NCI-H1436 (cell line): Measurements from ENCODE around the gene RAB10.
"Not testable (repeated sequence)": the region's sequence is repeated elsewhere in the genome, so short reads cannot be mapped to it uniquely, and the experiment has no call there.

Experiments
- DNase-seq: peaks from one replicate; lab custom pipeline; 2025; lab: John Stamatoyannopoulos, UW

The RAB10 gene

DNA sequence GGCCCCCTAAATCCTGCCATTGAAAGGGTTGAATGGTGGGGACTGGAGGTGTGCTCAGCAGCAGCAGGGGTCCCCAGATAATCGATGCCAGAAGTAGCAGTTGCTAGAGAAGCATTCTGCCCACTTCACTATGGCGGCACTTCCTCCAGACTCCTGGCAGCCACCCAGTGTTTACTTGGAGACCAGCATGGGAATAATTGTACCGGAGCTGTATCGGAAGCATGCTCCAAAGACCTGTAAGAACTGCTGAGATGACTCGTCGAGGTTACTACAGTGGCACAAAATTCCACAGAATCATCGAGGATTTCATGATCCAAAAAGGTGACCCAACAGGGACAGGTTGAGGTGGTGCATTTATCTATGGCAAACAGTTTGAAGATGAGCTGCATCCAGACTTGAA lies 128.0 kb downstream of the RAB10 start:
- no peak for DNase-seq

DNA sequence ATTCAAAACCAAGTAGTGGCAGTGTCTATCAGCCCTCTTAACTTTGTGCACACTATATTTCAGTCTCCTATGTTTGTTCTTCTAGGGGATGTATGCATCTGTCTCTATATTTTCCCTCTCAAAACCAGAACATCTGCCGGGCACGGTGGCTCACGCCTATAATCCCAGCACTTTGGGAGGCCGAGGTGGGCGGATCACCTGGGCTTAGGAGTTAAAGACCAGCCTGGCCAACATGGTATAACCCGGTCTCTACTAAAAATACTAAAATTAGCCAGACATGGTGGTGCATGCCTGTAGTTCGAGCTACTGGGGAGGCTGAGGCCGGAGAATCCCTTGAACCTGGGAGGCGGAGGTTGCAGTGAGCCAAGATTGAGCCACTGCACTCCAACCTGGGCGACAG lies 129.1 kb downstream of the RAB10 start:
- no peak for DNase-seq

DNA sequence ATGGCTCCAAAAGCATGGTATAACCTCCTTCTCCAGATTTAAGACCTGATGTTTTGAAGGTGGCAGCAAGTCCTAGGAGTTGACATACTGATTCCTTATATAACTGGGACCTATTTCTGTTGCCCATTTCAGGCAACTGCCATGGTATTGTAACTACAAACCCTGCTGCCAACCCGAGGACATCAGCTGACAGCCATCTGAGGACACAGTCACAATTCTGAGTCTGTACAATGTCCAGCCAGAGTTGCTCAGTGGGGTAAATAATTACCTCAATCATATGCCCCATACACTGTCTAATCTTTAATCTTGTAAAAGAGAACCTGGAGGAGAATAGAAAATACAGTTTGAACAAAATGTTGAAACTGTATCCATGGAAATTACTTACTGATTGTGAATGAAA lies 130.3 kb downstream of the RAB10 start:
- no peak for DNase-seq

DNA sequence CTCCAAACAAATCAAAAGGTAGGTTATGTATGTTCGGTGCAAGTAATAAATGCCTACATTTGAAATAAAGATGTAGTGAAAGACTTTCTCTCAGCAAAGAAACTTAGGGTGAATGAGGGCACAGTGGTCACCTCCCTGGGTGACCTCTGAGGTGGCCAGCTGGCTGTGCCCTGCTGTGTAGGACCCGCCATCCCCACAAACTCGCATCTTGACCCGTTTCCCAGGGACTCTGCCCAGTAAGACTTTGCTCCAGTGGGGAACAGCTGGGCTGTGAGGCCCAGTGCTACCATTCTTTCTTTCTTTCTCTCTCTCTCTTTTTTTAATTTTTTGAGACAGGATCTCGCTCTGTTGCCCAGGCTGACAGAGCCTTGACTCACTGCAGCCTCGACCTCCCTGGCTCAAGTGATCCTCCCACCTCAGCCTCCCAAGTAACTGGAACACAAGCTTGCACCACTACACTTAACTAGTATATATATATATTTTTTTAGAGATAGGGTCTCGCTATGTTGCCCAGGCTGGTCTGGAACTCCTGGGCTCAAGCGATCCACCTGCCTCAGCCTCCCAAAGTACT lies 130.8 kb downstream of the RAB10 start:
- no peak for DNase-seq

DNA sequence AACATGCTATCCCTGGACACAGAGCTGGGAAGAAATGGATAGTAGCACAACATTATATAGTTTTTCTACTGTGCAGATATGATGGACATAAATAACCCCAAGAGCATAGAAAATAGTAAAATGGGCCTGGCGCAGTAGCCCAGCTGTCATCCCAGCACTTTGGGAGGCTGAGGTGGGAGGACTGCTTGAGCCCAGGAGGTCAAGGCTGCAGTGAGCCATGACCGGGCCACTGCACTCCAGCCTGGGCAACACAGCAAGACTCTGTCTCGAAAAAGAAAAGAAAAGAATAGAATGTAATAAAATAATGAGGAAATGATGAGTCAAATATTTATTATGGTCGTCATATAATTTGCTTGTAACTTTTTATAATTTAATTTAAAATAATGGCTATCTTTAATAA lies 131.5 kb downstream of the RAB10 start:
- no peak for DNase-seq

DNA sequence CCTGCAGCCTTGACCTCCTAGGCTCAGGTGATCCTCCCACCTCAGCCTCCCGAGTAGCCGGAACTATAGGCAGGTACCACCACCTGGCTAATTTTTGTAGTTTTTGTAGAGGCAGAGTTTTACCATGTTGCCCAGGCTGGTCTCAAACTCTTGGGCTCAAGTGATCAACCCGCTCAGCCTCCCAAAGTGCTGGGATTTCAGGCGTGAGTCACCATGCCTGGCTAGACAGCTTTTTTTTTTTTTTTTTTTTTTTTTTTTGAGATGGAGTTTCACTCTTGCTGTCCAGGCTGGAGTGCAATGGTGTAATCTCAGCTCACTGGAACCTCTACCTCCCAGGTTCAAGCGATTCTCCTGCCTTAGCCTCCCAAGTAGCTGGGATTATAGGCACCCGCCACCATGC lies 132.7 kb downstream of the RAB10 start:
- not testable (repeated sequence) for DNase-seq

DNA sequence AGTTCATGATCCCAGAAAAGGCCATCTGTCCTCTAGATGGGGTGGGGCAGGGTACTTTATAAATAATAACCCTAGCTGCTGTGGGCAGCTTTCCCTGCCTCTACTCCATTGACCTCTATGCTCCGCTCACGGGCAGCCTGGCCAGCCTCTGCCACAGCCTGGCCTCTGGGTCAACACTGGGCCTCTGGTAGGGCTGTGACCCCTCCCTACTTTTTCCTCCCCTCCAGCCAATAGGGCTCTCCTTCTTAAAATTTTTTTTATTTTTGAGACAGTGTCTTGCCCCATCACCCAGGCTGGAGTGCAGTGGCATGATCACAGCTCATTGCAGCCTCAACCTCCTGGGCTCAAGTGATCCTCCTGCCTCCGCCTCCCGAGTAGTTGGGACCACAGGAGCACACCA lies 134.9 kb downstream of the RAB10 start:
- no peak for DNase-seq

DNA sequence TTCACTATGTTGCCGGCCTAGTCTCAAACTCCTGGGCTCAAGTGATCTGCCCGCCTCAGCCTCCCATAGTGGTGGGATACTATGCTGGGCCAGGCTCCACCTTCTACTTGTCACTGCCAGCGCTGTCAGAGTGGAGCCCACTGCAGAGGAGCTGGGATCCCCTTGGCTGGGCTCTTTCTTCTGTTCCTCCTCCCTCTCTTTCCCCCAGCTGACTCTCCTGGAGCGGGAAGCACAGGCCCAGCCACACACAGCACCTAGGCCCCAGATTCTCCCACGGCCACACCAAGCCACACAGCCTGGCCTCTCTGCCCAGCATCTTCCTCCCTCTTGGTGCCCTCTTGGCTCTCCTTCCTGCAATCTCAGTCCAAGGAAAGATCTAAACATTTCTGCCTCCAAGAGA lies 135.3 kb downstream of the RAB10 start:
- no peak for DNase-seq

DNA sequence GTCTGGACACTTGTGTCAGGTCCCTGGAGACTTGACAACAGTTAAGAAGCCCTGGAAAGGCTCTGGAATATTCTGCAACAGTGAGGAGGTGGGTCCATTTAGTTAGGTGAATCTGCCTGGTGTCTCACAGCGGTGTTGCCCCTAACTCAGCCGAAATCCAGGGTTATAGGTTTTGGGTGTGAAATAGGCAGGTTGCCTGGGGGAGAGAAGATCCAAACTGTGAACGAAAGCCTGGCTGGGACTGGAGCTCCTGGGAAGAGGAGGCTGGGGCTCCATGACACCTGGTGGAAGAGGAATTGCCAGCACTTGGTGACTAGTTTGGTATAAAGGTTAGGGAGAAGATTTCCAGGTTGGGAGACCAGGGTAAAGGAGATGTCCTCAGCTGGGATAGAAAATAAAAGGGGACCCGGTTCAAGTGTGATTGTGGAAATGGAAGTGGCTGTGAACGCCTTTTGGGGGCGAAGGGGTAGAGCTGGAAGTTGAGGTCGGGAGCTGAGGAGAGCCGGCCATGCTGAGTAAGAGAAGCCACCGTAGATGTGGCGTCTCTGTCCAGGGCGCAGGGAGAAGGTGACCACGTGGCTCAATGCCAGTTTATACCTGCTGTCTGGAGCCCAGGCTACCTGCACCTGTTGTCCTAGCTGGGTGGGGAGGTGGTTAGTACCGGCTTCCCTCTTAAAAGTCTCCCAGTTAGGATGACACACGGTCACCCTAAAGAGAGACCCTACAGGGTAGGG lies 136.0 kb downstream of the RAB10 start:
- no peak for DNase-seq

DNA sequence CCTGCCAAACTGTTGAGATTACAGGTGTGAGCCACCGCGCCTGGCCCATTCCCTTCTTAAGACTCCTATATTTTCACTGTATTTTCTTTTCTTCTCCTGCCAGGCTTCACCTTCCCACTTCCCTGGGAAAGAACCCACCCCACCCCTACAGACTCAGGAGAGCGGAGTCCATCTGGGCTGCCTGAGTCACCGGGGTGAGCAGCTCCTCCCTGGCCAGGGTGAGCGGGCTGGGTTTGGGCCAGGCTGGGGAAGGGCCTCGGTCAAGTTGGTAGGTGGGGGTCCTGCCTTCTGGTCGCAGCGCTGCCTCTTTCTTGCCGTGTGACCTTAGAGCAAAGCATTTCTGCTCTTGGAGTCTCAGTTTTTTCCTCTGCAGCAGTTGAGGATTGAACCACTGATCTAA lies 136.9 kb downstream of the RAB10 start:
- no peak for DNase-seq

DNA sequence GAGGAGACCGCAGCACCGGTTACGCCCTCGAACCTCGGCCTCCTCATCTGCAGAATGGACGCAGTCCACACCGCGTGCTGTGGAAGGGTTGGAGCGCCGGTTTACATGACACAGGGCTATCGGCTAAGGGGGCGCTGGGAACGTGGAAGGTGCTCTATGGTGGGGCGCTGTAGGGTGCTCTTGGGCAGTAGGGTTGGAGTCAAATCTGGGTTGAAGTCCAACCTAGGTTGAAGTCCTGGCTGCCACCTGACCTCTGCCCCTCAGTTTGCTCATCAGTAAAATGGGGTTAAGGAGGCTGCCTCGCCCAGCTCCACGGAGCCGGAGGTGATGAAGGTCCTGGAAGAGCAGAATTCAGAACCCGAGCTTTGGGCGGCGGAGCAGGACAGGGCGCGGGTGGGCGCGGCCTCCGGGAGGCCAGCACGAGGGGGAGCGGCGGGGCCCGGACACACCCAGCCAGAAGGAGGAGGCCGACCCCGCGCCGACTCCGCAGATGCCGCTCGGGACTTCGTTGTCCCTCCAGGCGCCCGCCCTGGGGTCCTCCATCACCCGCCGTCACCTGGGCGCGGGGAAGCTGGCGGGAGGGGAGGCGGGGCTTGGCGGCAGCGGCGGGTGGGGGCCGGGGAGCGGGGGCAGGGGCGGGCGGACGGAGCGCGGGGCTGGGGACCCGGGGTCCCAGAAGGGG lies 138.4 kb downstream of the RAB10 start:
- peak; percentile 15 for DNase-seq

DNA sequence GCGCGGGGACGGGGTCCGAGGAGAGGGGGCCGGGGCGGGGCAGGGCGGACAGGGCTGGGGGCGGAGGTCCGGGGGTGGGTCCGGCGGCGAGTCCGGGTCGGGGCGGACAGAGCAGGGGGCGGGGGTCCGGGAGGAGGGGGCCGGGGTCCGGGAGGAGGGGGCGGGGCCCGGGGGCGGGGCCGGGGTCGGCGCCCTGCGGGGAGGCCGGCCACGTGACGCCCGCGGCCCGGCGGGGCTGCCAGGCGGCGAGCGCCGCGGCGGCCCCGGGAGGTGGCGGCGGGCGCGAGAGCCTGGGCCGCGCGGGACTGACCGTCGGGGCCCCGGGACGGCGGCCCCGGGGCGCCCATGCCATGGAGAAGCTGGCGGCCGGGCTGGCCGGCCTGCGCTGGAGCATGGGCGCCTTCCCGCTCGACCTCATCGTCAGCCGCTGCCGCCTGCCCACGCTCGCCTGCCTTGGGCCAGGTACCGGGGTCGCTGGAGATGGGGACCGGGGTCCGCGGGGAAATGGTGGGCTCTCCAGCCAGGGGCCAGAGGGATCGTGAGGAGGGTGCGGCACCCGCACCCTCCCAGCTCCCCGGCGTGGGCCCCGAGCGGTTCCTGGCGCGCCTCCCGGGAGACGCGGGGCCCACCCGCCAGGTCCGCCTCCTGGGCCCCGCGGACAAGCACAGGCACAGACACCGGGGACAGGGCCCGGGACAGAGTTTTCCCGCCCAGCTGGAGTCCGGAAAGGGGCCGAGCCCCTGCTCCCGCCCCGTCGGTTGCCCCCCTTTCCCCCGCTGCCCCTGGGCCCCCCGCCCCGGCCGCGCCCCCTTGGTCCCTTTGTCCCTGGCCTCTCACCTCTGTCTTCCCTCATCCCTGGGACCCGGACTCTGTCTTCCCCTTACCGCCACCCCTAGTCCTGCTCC lies 139.2 kb downstream of the RAB10 start, which contains the start of gene GAREM2:
TSS of gene GAREM2 (plus strand) at position 218 of the 905 bp plus-strand sequence. CDS start at position 351, 133 bp downstream.
- no peak for DNase-seq

DNA sequence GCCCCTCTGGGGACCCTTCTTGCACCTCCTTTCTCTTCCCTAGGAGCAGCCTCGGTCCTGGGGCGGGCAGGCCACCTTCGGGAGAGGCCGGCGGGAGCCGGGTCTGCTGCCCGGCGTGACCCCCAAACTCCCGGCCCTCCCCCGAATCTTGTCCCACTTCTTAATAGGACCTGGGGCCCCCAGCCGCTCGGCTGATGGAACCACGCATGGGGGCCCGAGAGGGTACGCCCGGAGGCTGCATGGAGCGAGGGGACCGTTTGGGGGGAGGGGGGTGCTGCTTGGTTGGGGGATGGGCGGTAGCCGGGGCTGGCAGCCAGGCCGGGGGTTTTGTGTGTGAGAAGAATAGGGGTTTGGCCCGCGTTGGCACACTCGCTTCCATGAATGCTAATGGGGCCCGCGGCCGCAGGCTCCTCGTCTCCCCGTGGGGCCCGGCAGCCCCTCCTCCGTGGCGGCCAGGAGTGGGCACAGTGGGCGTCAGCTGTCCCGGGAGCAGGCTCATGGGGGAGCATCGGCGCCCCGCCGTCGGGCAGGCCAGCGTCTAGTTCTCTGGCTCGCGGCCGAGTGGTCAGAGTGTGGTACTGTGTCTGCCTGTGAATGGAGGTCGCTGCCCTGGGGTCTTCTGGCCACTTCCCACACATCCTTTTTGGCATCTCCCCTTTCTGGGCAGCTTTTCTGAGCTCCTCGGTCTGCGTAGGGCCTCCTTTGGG lies 140.0 kb downstream of the RAB10 start:
- no peak for DNase-seq

DNA sequence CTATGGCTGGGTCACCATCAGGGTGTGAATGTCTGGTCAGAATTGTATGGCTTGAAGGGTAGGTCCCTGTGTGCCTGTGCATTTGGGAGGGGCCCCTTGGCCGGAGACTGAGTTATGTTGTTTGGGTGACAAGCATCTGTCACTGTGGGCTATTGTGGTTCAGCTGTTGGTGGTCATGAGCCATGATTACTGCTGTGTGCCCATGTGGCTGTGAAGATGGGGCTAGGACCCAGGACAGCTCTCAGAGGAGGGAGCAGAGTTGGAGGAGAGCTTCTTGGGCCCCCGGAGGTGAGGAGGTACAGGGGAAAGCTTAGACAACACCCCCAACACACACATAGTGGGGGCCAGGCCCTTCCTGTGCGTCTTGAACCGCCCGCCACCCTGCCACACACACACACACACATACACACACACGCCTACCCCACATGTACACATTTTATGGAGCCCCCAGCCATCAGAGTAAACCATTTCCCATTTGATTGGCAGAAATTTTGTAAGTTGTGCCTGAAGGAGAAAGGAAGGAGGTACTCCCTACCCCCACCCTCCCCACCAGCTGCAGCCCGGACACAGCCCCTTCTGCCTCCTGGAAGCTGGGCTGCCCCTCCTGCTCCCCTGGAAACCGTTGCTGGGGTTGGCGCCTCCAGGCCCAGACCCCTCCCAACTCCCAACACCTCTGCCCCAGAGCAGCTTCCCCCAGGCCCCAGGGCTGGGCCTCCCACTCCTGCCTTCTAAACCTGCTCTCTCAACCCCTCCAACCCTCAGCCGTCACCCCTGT lies 141.0 kb downstream of the RAB10 start:
- no peak for DNase-seq

DNA sequence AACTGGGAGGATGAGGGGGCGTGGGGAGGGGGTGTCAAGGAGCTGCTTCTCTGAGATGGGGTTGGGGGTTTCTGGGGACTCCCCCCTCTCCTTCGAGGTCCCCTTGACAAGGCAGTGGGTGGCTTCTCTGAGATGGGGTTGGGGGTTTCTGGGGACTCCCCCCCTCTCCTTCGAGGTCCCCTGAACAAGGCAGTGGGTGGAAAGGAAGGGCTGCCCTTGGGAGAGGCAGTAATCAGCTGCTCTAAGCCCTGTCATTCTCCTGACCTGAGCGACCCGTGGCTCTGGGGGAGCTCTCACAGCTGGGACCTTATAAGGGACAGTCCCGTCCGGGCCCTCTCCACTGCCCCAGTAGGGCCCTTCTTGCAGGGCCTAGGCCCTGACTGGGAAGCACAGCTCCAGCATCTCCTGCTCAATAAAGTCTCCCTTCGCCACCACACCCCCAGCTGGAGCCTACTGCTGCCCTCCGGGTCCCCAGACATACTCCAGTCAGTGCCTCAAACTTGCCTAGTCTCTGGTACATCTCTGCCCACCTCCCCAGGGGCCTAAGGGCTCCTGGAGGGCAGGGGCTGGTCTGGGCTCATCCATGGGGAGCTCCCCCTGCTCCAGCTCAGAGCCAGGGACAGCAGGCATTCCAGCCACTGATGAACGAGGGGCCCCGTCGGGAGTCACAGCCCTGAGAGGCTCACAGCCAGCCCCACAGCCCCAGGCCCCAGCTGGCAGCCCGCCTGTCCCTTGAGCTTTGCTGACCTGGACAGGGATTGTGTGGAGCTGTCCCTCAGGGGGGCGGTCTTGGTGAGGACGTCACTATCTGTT lies 141.8 kb downstream of the RAB10 start:
- DNase-seq: no peak

DNA sequence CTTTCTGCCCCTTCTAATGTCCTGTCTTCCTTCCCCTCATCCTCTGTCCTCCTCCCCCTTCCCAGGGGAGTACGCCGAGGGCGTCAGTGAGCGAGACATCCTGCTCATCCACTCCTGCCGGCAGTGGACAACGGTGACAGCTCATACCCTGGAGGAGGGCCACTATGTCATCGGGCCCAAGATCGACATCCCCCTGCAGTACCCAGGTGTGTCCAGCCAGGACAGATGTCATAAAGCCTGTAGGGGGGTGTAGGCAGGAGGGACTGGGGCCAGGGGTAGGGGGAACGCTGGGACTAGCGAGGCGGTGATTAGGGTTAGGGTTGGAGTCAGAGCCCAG lies 142.4 kb downstream of the RAB10 start:
- no peak for DNase-seq

DNA sequence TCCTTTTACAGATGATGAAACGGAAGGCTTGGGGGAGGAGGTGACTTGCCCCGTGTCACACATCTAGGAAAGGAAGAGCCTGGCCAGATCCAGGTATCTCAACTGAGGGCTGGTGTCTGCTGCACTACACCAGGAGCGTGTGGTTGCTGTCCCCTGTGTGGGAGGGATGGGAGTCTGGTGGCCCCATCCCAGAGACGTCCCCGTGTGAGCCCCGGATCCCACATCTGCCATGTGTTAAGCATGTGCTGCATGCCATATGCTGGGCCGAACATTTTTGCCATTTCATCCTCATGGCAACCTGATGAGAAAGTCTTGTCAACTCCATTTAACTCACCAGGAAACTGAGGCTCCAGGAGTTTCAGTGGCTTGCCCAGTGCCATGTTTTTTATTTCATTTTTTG lies 143.2 kb downstream of the RAB10 start:
- DNase-seq: no peak

DNA sequence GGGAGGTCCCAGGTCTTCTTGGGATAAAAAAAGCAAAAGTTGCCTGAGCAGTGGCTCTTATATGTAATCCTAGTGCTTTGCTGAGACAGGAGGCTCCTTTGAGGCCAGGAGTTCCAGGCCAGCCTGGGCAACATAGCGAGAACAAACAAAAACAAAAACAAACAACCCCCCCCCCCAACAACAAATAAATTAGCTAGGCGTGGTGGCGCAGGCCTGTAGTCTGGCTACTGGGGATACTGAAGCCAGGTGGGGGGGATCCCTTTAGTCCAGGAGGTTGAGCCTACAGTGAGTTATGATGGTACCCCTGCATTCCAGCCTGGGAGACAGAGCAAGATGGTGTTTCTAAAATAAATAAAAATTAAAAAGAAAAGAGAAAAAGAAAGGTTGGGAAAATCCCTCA lies 144.4 kb downstream of the RAB10 start:
- no peak for DNase-seq

DNA sequence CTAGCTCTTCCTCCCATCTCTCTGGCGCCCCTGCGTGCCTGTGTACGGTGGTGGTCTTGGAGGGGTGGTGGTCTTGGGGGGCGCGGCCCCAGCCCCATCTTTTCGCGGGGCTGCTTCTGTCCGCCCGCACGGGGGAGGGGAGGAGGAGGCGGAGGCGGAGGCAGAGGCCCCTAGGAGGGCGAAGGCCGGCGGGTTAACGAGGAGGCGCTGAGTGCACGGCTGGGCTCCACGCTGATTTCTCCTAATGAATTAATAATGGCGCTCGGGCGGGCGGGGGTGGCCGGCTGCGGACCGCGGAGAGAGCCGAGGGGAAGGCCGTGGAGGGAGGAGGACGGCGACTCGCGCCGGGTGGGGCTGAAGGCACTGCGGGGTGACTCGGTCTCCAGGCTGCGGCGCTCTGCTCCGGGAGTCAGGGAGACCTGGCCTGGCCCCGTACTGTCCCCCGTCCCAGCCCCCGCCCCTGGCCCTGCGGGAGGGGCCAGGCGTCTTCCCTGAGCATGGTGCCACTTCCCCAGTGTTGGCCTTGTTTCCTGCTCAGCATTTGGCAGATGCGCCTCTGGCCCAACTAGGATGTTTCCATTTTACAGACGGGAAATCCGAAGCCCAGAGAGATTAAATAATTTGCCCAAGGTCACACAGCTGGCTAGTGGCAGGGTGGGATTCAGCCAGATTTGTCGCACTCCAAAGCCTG lies 145.0 kb downstream of the RAB10 start:
- DNase-seq: no peak
